CD8-positive, alpha-beta memory T cell (primary cell): ENCODE measurements around the gene STMN3. TPM values are rescaled to one million over a fixed set of nuclear protein-coding genes. Genes with fewer than 3 reads are reported as not detected.

Source experiments
- CTCF ChIA-PET: fragments of 350-600 bp; sonication (Branson Sonifier 250); formaldehyde crosslinking; loops from one replicate; lab custom pipeline; 2021; ENCODE audit warnings: antibody characterized with exemption; lab: Charles Lee
- POLR2A ChIA-PET: fragments of 350-600 bp; sonication (Branson Sonifier 250); formaldehyde crosslinking; loops from one replicate; lab custom pipeline; 2021; ENCODE audit warnings: antibody characterized with exemption; lab: Charles Lee
- DNase-seq, 5 donors: peaks; one replicate each; pipeline versions ENCODE4 v3.0.0 to v3.0.0-alpha.2; 2020 to 2022; ENCODE audit warnings: mixed read lengths in 1 of 5
- H3K27ac ChIP-seq: one replicate; pipeline ENCODE4 v1.7.0; 2013; ENCODE audit warnings: low read depth, mild to moderate bottlenecking, low read length, moderate library complexity
- H3K27me3 ChIP-seq: 2 replicates; pipeline ENCODE4 v1.7.0; 2013; ENCODE audit warnings: low read length, mild to moderate bottlenecking; ENCODE audit not compliant: insufficient read depth, poor library complexity, severe bottlenecking
- H3K36me3 ChIP-seq: 2 replicates; pipeline ENCODE4 v1.7.0; 2013; ENCODE audit warnings: mild to moderate bottlenecking, low read length, moderate library complexity; ENCODE audit not compliant: insufficient read depth
- H3K4me1 ChIP-seq: 2 replicates; pipeline ENCODE4 v1.7.0; 2013; ENCODE audit warnings: mild to moderate bottlenecking, low read length, moderate library complexity; ENCODE audit not compliant: insufficient read depth
- H3K4me3 ChIP-seq: 2 replicates; pipeline ENCODE4 v1.7.0; 2013; ENCODE audit warnings: mild to moderate bottlenecking, low read length
- H3K9me3 ChIP-seq: 2 replicates; pipeline ENCODE4 v1.7.0; 2013; ENCODE audit warnings: mild to moderate bottlenecking, low read length
- H3K27ac Mint-ChIP-seq, 8 donors: one replicate each; pipeline ENCODE4 v1.8.0; 2020 to 2021; ENCODE audit warnings: mixed read lengths in 8 of 8, mild to moderate bottlenecking in 6 of 8, inconsistent platforms in 3 of 8, moderate library complexity in 3 of 8
- H3K27me3 Mint-ChIP-seq, 2 donors: one replicate each; pipeline ENCODE4 v1.8.0; 2020 to 2021; ENCODE audit warnings: mixed read lengths in 2 of 2, mild to moderate bottlenecking in 1 of 2, moderate library complexity in 1 of 2
- H3K36me3 Mint-ChIP-seq, 3 donors: one replicate each; pipeline ENCODE4 v1.8.0; 2020 to 2021; ENCODE audit warnings: mixed read lengths in 3 of 3, inconsistent platforms in 1 of 3, mild to moderate bottlenecking in 1 of 3
- H3K4me1 Mint-ChIP-seq, 3 donors: one replicate each; pipeline ENCODE4 v1.8.0; 2020 to 2021; ENCODE audit warnings: mixed read lengths in 3 of 3, inconsistent platforms in 1 of 3, mild to moderate bottlenecking in 1 of 3
- H3K4me3 Mint-ChIP-seq, 7 donors: one replicate each; pipeline ENCODE4 v1.8.0; 2020 to 2021; ENCODE audit warnings: mixed read lengths in 7 of 7, mild to moderate bottlenecking in 6 of 7, moderate library complexity in 4 of 7, inconsistent platforms in 2 of 7
- H3K9me3 Mint-ChIP-seq, 5 donors: one replicate each; pipeline ENCODE4 v1.8.0; 2020 to 2022; ENCODE audit warnings: mixed read lengths in 5 of 5, mild to moderate bottlenecking in 3 of 5, moderate library complexity in 2 of 5, inconsistent platforms in 1 of 5
- polyA plus RNA-seq: library from polyadenylated mRNA; unstranded; fragments of 300-500 nt; fragmentation: Illumina TruSeq; gene quantifications from one replicate; pipeline ENCODE4 v1.2.3, GENCODE V29; 2021
- total RNA-seq, 2 experiments: library from RNA; stranded (reverse); gene quantifications; one replicate each; pipeline ENCODE4 v1.2.3, GENCODE V29; 2021

The STMN3 gene
- total and polyA plus RNA-seq, 3 experiments from 2014 or later, result 21.0 to 24.7 (median 21.6) TPM

GRCh38 chr20:63624486-63624885 is 28.7 kb downstream of the STMN3 start:
- peak overlapping the region in 3 of 7 donors; percentile 8 to 80 (median 79) for H3K4me3 Mint-ChIP-seq
- Histone ChIP-seq H3K9me3 (no peaks in the 10 kb centered on the region), H3K36me3 (no peaks in the 10 kb centered on the region), H3K4me3 (no peak overlapping the region), H3K27ac (no peak overlapping the region), H3K27me3 (no peaks in the 10 kb centered on the region), H3K4me1 (peaks cover 23% of the 10 kb centered on the region)
- H3K36me3 Mint-ChIP-seq, result peaks cover 0 to 25% (median 8%) of the 10 kb centered on the region in 3 donors
- no peaks in the 10 kb centered on the region for H3K9me3 Mint-ChIP-seq
- POLR2A ChIA-PET, result interaction anchor here (1.0 to 6.0 kb wide), 3 partner anchors 11 to 34 kb away, joined by 4 to 110 read pairs (median 5); partner anchors contain the start of gene RTEL1
- no peak for DNase-seq
- CTCF ChIA-PET, result interaction anchor here (1.2 to 6.1 kb wide), 4 partner anchors 17 to 87 kb away, joined by 3 to 22 read pairs (median 4); partner anchors contain the start of gene PTK6
- no peaks in the 10 kb centered on the region for H3K27me3 Mint-ChIP-seq
- peaks cover 37 to 43% (median 37%) of the 10 kb centered on the region in 3 donors for H3K4me1 Mint-ChIP-seq
- H3K27ac Mint-ChIP-seq, result peak overlapping the region in 4 of 8 donors; percentile 51 to 90 (median 80)

- Histone ChIP-seq H3K27ac (no peak overlapping the region), H3K36me3 (peaks cover 15% of the 10 kb centered on the region), H3K9me3 (no peaks in the 10 kb centered on the region), H3K4me1 (peaks cover 12% of the 10 kb centered on the region), H3K27me3 (no peaks in the 10 kb centered on the region), H3K4me3 (no peak overlapping the region)
- peak overlapping the region in 3 of 8 donors; percentile 2 to 79 (median 5) for H3K27ac Mint-ChIP-seq
- no peaks in the 10 kb centered on the region for H3K9me3 Mint-ChIP-seq
- no peaks in the 10 kb centered on the region for H3K27me3 Mint-ChIP-seq
- ChIA-PET CTCF (interaction anchor here (6.1 kb wide), 1 partner anchor 19 kb away, joined by 22 read pairs; no protein-coding TSS in a partner anchor), POLR2A (no interaction called here)
- peaks cover 23 to 29% (median 25%) of the 10 kb centered on the region in 3 donors for H3K4me1 Mint-ChIP-seq
- H3K4me3 Mint-ChIP-seq, result peak overlapping the region in 1 of 7 donors; percentile 51
- DNase-seq, result no peak
- H3K36me3 Mint-ChIP-seq, result peaks cover 2 to 29% (median 3%) of the 10 kb centered on the region in 3 donors
Observed at GRCh38 chr20:63622732-63623131, 30.5 kb downstream of the STMN3 start.

GRCh38 chr20:63622096-63622495 is 31.1 kb downstream of the STMN3 start:
- H3K36me3 Mint-ChIP-seq, result peaks cover 2 to 32% (median 3%) of the 10 kb centered on the region in 3 donors
- no peak overlapping the region for H3K4me3 Mint-ChIP-seq
- H3K9me3 ChIP-seq, result no peaks in the 10 kb centered on the region
- CTCF ChIA-PET, result interaction anchor here (6.1 kb wide), 1 partner anchor 20 kb away, joined by 22 read pairs; no protein-coding TSS in a partner anchor
- POLR2A ChIA-PET, result interaction anchor here (0.6 kb wide), 1 partner anchor 31 kb away, joined by 4 read pairs; the partner anchor contains the start of gene STMN3
- H3K9me3 Mint-ChIP-seq, result no peaks in the 10 kb centered on the region
- H3K4me1 Mint-ChIP-seq, result peaks cover 23 to 29% (median 25%) of the 10 kb centered on the region in 3 donors
- H3K27me3 ChIP-seq, result no peaks in the 10 kb centered on the region
- DNase-seq, result no peak
- no peak overlapping the region for H3K4me3 ChIP-seq
- H3K27ac Mint-ChIP-seq, result peak overlapping the region in 1 of 8 donors; percentile 12
- peaks cover 16% of the 10 kb centered on the region for H3K36me3 ChIP-seq
- H3K27ac ChIP-seq, result no peak overlapping the region
- H3K4me1 ChIP-seq, result peaks cover 12% of the 10 kb centered on the region
- H3K27me3 Mint-ChIP-seq, result no peaks in the 10 kb centered on the region

GRCh38 chr20:63620991-63621390 is 32.2 kb downstream of the STMN3 start:
- POLR2A ChIA-PET, result no interaction called here
- CTCF ChIA-PET, result interaction anchor here (0.7 to 6.1 kb wide), 2 partner anchors 21 to 244 kb away, joined by 3 to 22 read pairs; partner anchors contain the start of gene TPD52L2
- H3K4me3 Mint-ChIP-seq, result peak overlapping the region in 2 of 7 donors; percentile 76 to 77
- Histone ChIP-seq H3K4me3 (no peak overlapping the region), H3K4me1 (peaks cover 11% of the 10 kb centered on the region), H3K27me3 (no peaks in the 10 kb centered on the region), H3K9me3 (no peaks in the 10 kb centered on the region), H3K27ac (no peak overlapping the region), H3K36me3 (peaks cover 16% of the 10 kb centered on the region)
- no peak for DNase-seq
- H3K36me3 Mint-ChIP-seq, result peaks cover 2 to 42% (median 3%) of the 10 kb centered on the region in 3 donors
- peaks cover 23 to 29% (median 25%) of the 10 kb centered on the region in 3 donors for H3K4me1 Mint-ChIP-seq
- no peaks in the 10 kb centered on the region for H3K27me3 Mint-ChIP-seq
- no peaks in the 10 kb centered on the region for H3K9me3 Mint-ChIP-seq
- H3K27ac Mint-ChIP-seq, result peak overlapping the region in 1 of 8 donors; percentile 28

GRCh38 chr20:63619505-63619904 is 33.7 kb downstream of the STMN3 start:
- H3K4me3 Mint-ChIP-seq, result no peak overlapping the region
- H3K27me3 Mint-ChIP-seq, result no peaks in the 10 kb centered on the region
- Histone ChIP-seq H3K27ac (no peak overlapping the region), H3K27me3 (no peaks in the 10 kb centered on the region), H3K9me3 (no peaks in the 10 kb centered on the region), H3K4me3 (no peak overlapping the region), H3K36me3 (peaks cover 16% of the 10 kb centered on the region), H3K4me1 (peaks cover 5% of the 10 kb centered on the region)
- peaks cover 2 to 54% (median 3%) of the 10 kb centered on the region in 3 donors for H3K36me3 Mint-ChIP-seq
- H3K27ac Mint-ChIP-seq, result no peak overlapping the region
- H3K9me3 Mint-ChIP-seq, result no peaks in the 10 kb centered on the region
- ChIA-PET POLR2A (interaction anchor here (1.4 kb wide), 1 partner anchor 8 kb away, joined by 4 read pairs; the partner anchor contains the start of gene GMEB2), CTCF (no interaction called here)
- H3K4me1 Mint-ChIP-seq, result peaks cover 17 to 23% (median 23%) of the 10 kb centered on the region in 3 donors
- DNase-seq, result no peak

- no peak overlapping the region for H3K4me3 ChIP-seq
- peaks cover 5% of the 10 kb centered on the region for H3K4me1 ChIP-seq
- H3K9me3 Mint-ChIP-seq, result no peaks in the 10 kb centered on the region
- POLR2A ChIA-PET, result interaction anchor here (1.4 kb wide), 1 partner anchor 8 kb away, joined by 4 read pairs; the partner anchor contains the start of gene GMEB2
- H3K27ac ChIP-seq, result no peak overlapping the region
- no peaks in the 10 kb centered on the region for H3K27me3 ChIP-seq
- no peak overlapping the region for H3K4me3 Mint-ChIP-seq
- peaks cover 0 to 57% (median 3%) of the 10 kb centered on the region in 3 donors for H3K36me3 Mint-ChIP-seq
- no peaks in the 10 kb centered on the region for H3K27me3 Mint-ChIP-seq
- H3K36me3 ChIP-seq, result peaks cover 16% of the 10 kb centered on the region
- DNase-seq, result no peak
- CTCF ChIA-PET, result interaction anchor here (1.0 kb wide), 1 partner anchor 23 kb away, joined by 5 read pairs; no protein-coding TSS in a partner anchor
- peaks cover 16 to 21% (median 20%) of the 10 kb centered on the region in 3 donors for H3K4me1 Mint-ChIP-seq
- H3K9me3 ChIP-seq, result no peaks in the 10 kb centered on the region
- H3K27ac Mint-ChIP-seq, result no peak overlapping the region
Observed at GRCh38 chr20:63619086-63619485, 34.1 kb downstream of the STMN3 start.

GRCh38 chr20:63618291-63618980 is 34.8 kb downstream of the STMN3 start:
- DNase-seq, result no peak
- H3K4me1 Mint-ChIP-seq, result peaks cover 18 to 25% (median 20%) of the 10 kb centered on the region in 3 donors
- H3K9me3 ChIP-seq, result no peaks in the 10 kb centered on the region
- peaks cover 5% of the 10 kb centered on the region for H3K4me1 ChIP-seq
- no peaks in the 10 kb centered on the region for H3K9me3 Mint-ChIP-seq
- H3K36me3 ChIP-seq, result peaks cover 16% of the 10 kb centered on the region
- no peaks in the 10 kb centered on the region for H3K27me3 ChIP-seq
- no peaks in the 10 kb centered on the region for H3K27me3 Mint-ChIP-seq
- ChIA-PET POLR2A (interaction anchor here (1.4 kb wide), 1 partner anchor 9 kb away, joined by 4 read pairs; the partner anchor contains the start of gene GMEB2), CTCF (interaction anchor here (1.0 to 2.1 kb wide), 3 partner anchors 23 to 89 kb away, joined by 3 to 14 read pairs (median 5); partner anchors contain the start of genes ARFRP1 and ZGPAT)
- no peak overlapping the region for H3K27ac ChIP-seq
- no peak overlapping the region for H3K4me3 Mint-ChIP-seq
- H3K36me3 Mint-ChIP-seq, result peaks cover 2 to 61% (median 3%) of the 10 kb centered on the region in 3 donors
- no peak overlapping the region for H3K27ac Mint-ChIP-seq
- H3K4me3 ChIP-seq, result no peak overlapping the region
